SK-N-SH (cell line): Measurements from ENCODE around the gene PPHLN1. TPM values are rescaled to one million over a fixed set of nuclear protein-coding genes. Genes with fewer than 3 reads are reported as not detected.

Experiments
- CTCF ChIA-PET: fragments of 300-600, 350-600 bp; formaldehyde crosslinking; extraction: SDS; loops from one replicate; lab custom pipeline; 2021; lab: Yijun Ruan, JAX
- POLR2A ChIA-PET: fragments of 350-600 bp; sonication (Branson Sonifier 250); formaldehyde crosslinking; extraction: SDS; loops from one replicate; lab custom pipeline; 2020; ENCODE audit warnings: antibody characterized with exemption, inconsistent platforms; lab: Yijun Ruan, JAX
- DNase-seq: peaks from one replicate; pipeline ENCODE4 v3.0.0; 2012
- H2AFZ ChIP-seq: fragments of 200-600 bp; sonication (generic); 2 replicates; pipeline ENCODE4 v1.8.1; 2016; ENCODE audit warnings: antibody characterized with exemption, mild to moderate bottlenecking, low read depth
- H3F3A ChIP-seq: fragments of 200-600 bp; sonication (generic); replicated peaks from 2 replicates; pipeline ENCODE3; 2016; ENCODE audit warnings: antibody characterized with exemption, mild to moderate bottlenecking; ENCODE audit not compliant: insufficient read depth
- H3K27ac ChIP-seq, 2 experiments: fragments of 200-500 bp in 1 of 2; fragments of 200-600 bp in 1 of 2; sonication (Bioruptor generic) in 1 of 2; sonication (generic), shearing (Covaris generic) in 1 of 2; 2 replicates each; pipeline versions ENCODE4 v1.5.1 to v1.6.1; 2014 to 2016; ENCODE audit warnings: low read depth in 2 of 2, inconsistent platforms in 1 of 2, low read length in 1 of 2, mild to moderate bottlenecking in 1 of 2, mixed read lengths in 1 of 2
- H3K27me3 ChIP-seq: fragments of 200-600 bp; sonication (generic), shearing (Covaris generic); 2 replicates; pipeline ENCODE4 v1.6.1; 2016; ENCODE audit warnings: mixed run types; ENCODE audit not compliant: insufficient read depth
- H3K36me3 ChIP-seq, 2 experiments: fragments of 200-500 bp in 1 of 2; fragments of 200-600 bp in 1 of 2; sonication (Bioruptor generic) in 1 of 2; sonication (generic) in 1 of 2; replicated peaks in 1 of 2; 2 replicates each; pipeline versions ENCODE3 to v1.5.1; 2014 to 2016; ENCODE audit warnings: low read length in 1 of 2, mild to moderate bottlenecking in 1 of 2; ENCODE audit not compliant: insufficient read depth in 2 of 2, control insufficient read depth in 1 of 2
- H3K4me1 ChIP-seq, 2 experiments: fragments of 200-500 bp in 1 of 2; fragments of 200-600 bp in 1 of 2; sonication (Bioruptor generic) in 1 of 2; sonication (generic), shearing (Covaris generic) in 1 of 2; 2 replicates each; pipeline versions ENCODE4 v1.5.1 to v1.6.1; 2014 to 2016; ENCODE audit warnings: low read depth in 1 of 2, low read length in 1 of 2, mixed run types in 1 of 2; ENCODE audit not compliant: insufficient read depth in 2 of 2, control insufficient read depth in 1 of 2
- H3K4me2 ChIP-seq: fragments of 200-600 bp; sonication (generic), shearing (Covaris generic); 2 replicates; pipeline ENCODE4 v1.6.1; 2017; ENCODE audit warnings: mixed run types
- H3K4me3 ChIP-seq, 2 experiments: fragments of 200-500 bp in 1 of 2; fragments of 200-600 bp in 1 of 2; sonication (Bioruptor generic) in 1 of 2; sonication (generic), shearing (Covaris generic) in 1 of 2; 2 replicates each; pipeline versions ENCODE4 v1.5.1 to v1.8.1; 2014 to 2016; ENCODE audit warnings: low read depth in 2 of 2, inconsistent platforms in 1 of 2, low read length in 1 of 2, mild to moderate bottlenecking in 1 of 2, mixed read lengths in 1 of 2, moderate library complexity in 1 of 2
- H3K79me2 ChIP-seq: fragments of 200-600 bp; sonication (generic); 2 replicates; pipeline ENCODE4 v1.8.1; 2017; ENCODE audit warnings: mild to moderate bottlenecking; ENCODE audit not compliant: insufficient read depth
- H3K9ac ChIP-seq: fragments of 200-600 bp; sonication (generic); 2 replicates; pipeline ENCODE4 v1.6.1; 2017; ENCODE audit warnings: mixed run types
- H3K9me2 ChIP-seq: fragments of 200-600 bp; sonication (generic); 2 replicates; pipeline ENCODE4 v1.6.1; 2017; ENCODE audit warnings: mixed run types
- H3K9me3 ChIP-seq: fragments of 200-600 bp; sonication (generic); 2 replicates; pipeline ENCODE4 v1.6.1; 2017; ENCODE audit warnings: mixed run types, mild to moderate bottlenecking, moderate library complexity
- H4K20me1 ChIP-seq: fragments of 200-600 bp; sonication (generic); 2 replicates; pipeline ENCODE4 v1.6.1; 2017; ENCODE audit warnings: mild to moderate bottlenecking, mixed run types; ENCODE audit not compliant: insufficient read depth
- CHD2 ChIP-seq: fragments of 150-350 bp; IDR thresholded peaks from 2 replicates; pipeline ENCODE4 v1.6.1; 2018; ENCODE audit warnings: low read length; ENCODE audit not compliant: partially characterized antibody
- CTCF ChIP-seq: fragments of 200-600 bp; sonication (generic); IDR thresholded peaks from 2 replicates; pipeline ENCODE4 v1.6.1; 2017; ENCODE audit warnings: antibody characterized with exemption, mild to moderate bottlenecking, moderate library complexity
- ELF1 ChIP-seq: IDR thresholded peaks from 2 replicates; pipeline ENCODE4 v1.4.0; 2012
- EZH2phosphoT487 ChIP-seq: fragments of 200-600 bp; sonication (generic); IDR thresholded peaks from 2 replicates; pipeline ENCODE4 v1.6.1; 2017; ENCODE audit warnings: low read depth, mixed run types, mild to moderate bottlenecking, antibody characterized with exemption, moderate library complexity, borderline replicate concordance
- FOSL2 ChIP-seq: IDR thresholded peaks from 2 replicates; pipeline ENCODE4 v1.4.0; 2012; ENCODE audit warnings: low read depth, mild to moderate bottlenecking, moderate library complexity, borderline replicate concordance
- FOXJ3 ChIP-seq: sonication (generic); formaldehyde crosslinking; IDR thresholded peaks from 2 replicates; pipeline ENCODE4 v1.5.1; 2020; ENCODE audit warnings: mild to moderate bottlenecking, missing genetic modification reagents
- FOXM1 ChIP-seq: IDR thresholded peaks from 2 replicates; pipeline ENCODE4 v1.4.0; 2012; ENCODE audit warnings: low read depth, mild to moderate bottlenecking
- GABPA ChIP-seq: IDR thresholded peaks from 2 replicates; pipeline ENCODE4 v1.4.0; 2012; ENCODE audit warnings: low read depth, mild to moderate bottlenecking
- JUND ChIP-seq: IDR thresholded peaks from 2 replicates; pipeline ENCODE4 v1.4.0; 2012
- MAX ChIP-seq: IDR thresholded peaks from 2 replicates; pipeline ENCODE4 v1.4.0; 2012; ENCODE audit warnings: low read depth
- MXI1 ChIP-seq: IDR thresholded peaks from 2 replicates; pipeline ENCODE4 v1.6.1; 2012; ENCODE audit warnings: mild to moderate bottlenecking, low read depth, low read length, improper control_type of control experiment
- NFIC ChIP-seq: IDR thresholded peaks from 2 replicates; pipeline ENCODE4 v1.4.0; 2012; ENCODE audit warnings: borderline replicate concordance
- PBX3 ChIP-seq: IDR thresholded peaks from 2 replicates; pipeline ENCODE4; 2012
- POLR2AphosphoS5 ChIP-seq: IDR thresholded peaks from 2 replicates; pipeline ENCODE4 v1.6.1; 2012; ENCODE audit warnings: low read depth, low read length
- RFX5 ChIP-seq: IDR thresholded peaks from 2 replicates; pipeline ENCODE4 v1.6.1; 2012; ENCODE audit warnings: mild to moderate bottlenecking, improper control_type of control experiment, low read length
- SIN3A ChIP-seq: IDR thresholded peaks from 2 replicates; pipeline ENCODE4 v1.6.1; 2012; ENCODE audit warnings: low read depth, mild to moderate bottlenecking, low read length, moderate library complexity, borderline replicate concordance
- TAF1 ChIP-seq: IDR thresholded peaks from 2 replicates; pipeline ENCODE4 v1.6.1; 2012; ENCODE audit warnings: low read depth, mild to moderate bottlenecking, low read length, moderate library complexity, borderline replicate concordance
- TEAD4 ChIP-seq: IDR thresholded peaks from 2 replicates; pipeline ENCODE4 v1.4.0; 2012; ENCODE audit warnings: mild to moderate bottlenecking, borderline replicate concordance; ENCODE audit not compliant: insufficient read depth
- YY1 ChIP-seq: IDR thresholded peaks from 2 replicates; pipeline ENCODE4 v1.4.0; 2012; ENCODE audit warnings: low read depth, mild to moderate bottlenecking
- ZBTB33 ChIP-seq: IDR thresholded peaks from 2 replicates; pipeline ENCODE4 v1.4.0; 2012; ENCODE audit warnings: low read depth, borderline replicate concordance
- polyA plus RNA-seq, 3 experiments: library from polyadenylated mRNA; depleted of rRNA; stranded (reverse); fragments of >200 nt; gene quantifications; 2 replicates each; pipeline ENCODE4 v1.2.3, GENCODE V29; 2012

PPHLN1 gene
- polyA plus RNA-seq, 1 of the 3 experiments (the other 2 are of a cell fraction) = 55.4 TPM

GRCh38 chr12:42396473-42397259 lies 70.7 kb downstream of the PPHLN1 start (continued):
- TF ChIP-seq PBX3 = no peak
- no peak for TF ChIP-seq CHD2
- TF ChIP-seq TAF1 = no peak
- no peak for TF ChIP-seq TEAD4

GRCh38 chr12:42402821-42403411 lies 76.9 kb downstream of the PPHLN1 start:
- no peaks in the 10 kb centered on the region for H3K27me3 ChIP-seq
- ChIA-PET POLR2A (no interaction called here), CTCF (interaction anchor here (1.3 kb wide), 1 partner anchor 12 kb away, joined by 3 read pairs; no protein-coding TSS in a partner anchor)
- H2AFZ ChIP-seq = no peak overlapping the region
- H3K36me3 ChIP-seq = peaks cover 44 to 62% of the 10 kb centered on the region in 2 experiments
- no peaks in the 10 kb centered on the region for H3K9me2 ChIP-seq
- peak overlapping the region; percentile 17 to 79; a peak in 2 of 4 replicates for H3K27ac ChIP-seq
- H4K20me1 ChIP-seq = no peaks in the 10 kb centered on the region
- H3F3A ChIP-seq = peaks cover 9% of the 10 kb centered on the region
- H3K4me2 ChIP-seq = no peak overlapping the region
- H3K79me2 ChIP-seq = no peaks in the 10 kb centered on the region
- H3K4me3 ChIP-seq = no peak overlapping the region
- no peaks in the 10 kb centered on the region; a peak in 1 of 4 replicates for H3K4me1 ChIP-seq
- H3K9ac ChIP-seq = no peak overlapping the region
- peak; percentile 12 for DNase-seq
- no peak for TF ChIP-seq ELF1
- TF ChIP-seq NFIC = no peak
- no peak for TF ChIP-seq MAX
- no peak for TF ChIP-seq FOSL2
- TF ChIP-seq PBX3 = no peak
- no peak for TF ChIP-seq ZBTB33
- no peak for TF ChIP-seq TAF1
- no peak for TF ChIP-seq FOXJ3
- no peak for TF ChIP-seq SIN3A
- no peak for TF ChIP-seq CHD2
- no peak for TF ChIP-seq MXI1
- TF ChIP-seq FOXM1 = no peak
- no peak for TF ChIP-seq CTCF
- no peak for TF ChIP-seq EZH2phosphoT487
- TF ChIP-seq RFX5 = no peak
- no peak for TF ChIP-seq YY1
- no peak for TF ChIP-seq GABPA
- TF ChIP-seq POLR2AphosphoS5 = no peak
- no peak for TF ChIP-seq JUND
- no peaks in the 10 kb centered on the region for H3K9me3 ChIP-seq
